IMR-90 (cell line): ENCODE measurements around the gene FLT1.

ENCODE experiments used
- CEBPB ChIP-seq: IDR thresholded peaks from 2 replicates; pipeline ENCODE4 v1.6.1; 2012; ENCODE audit warnings: low read depth, low read length, improper control_type of control experiment
- CHD1 ChIP-seq: IDR thresholded peaks from 2 replicates; pipeline ENCODE4 v1.6.1; 2012; ENCODE audit warnings: low read depth, low read length, improper control_type of control experiment
- CTCF ChIP-seq: conservative IDR thresholded peaks from 2 replicates; pipeline ENCODE4 v1.5.1; 2012; ENCODE audit warnings: mild to moderate bottlenecking, low read depth, low read length, improper control_type of control experiment
- FOS ChIP-seq: fragments of 150-350 bp; IDR thresholded peaks from 2 replicates; pipeline ENCODE4 v1.6.1; 2016; ENCODE audit warnings: low read depth, low read length
- MAZ ChIP-seq: IDR thresholded peaks from 2 replicates; pipeline ENCODE4 v1.6.1; 2012; ENCODE audit warnings: low read depth, mild to moderate bottlenecking, low read length, improper control_type of control experiment, moderate library complexity, borderline replicate concordance
- MXI1 ChIP-seq: IDR thresholded peaks from 2 replicates; pipeline ENCODE4 v1.6.1; 2012; ENCODE audit warnings: low read depth, mild to moderate bottlenecking, low read length, moderate library complexity, borderline replicate concordance
- POLR2A ChIP-seq: IDR thresholded peaks from 2 replicates; pipeline ENCODE4 v1.6.1; 2012; ENCODE audit warnings: mild to moderate bottlenecking, low read depth, low read length
- RAD21 ChIP-seq: IDR thresholded peaks from 2 replicates; pipeline ENCODE4 v1.6.1; 2012; ENCODE audit warnings: low read length, improper control_type of control experiment
- RFX5 ChIP-seq: IDR thresholded peaks from 2 replicates; pipeline ENCODE4 v1.8.0; 2012; ENCODE audit warnings: low read depth, mild to moderate bottlenecking, low read length, moderate library complexity
- SMC3 ChIP-seq: fragments of 150-350 bp; IDR thresholded peaks from 2 replicates; pipeline ENCODE4 v1.6.1; 2016; ENCODE audit warnings: low read depth, mild to moderate bottlenecking, antibody characterized with exemption, low read length, moderate library complexity

GRCh38 chr13:28258417-28258816 is 236.5 kb downstream of the FLT1 start:
- TF ChIP-seq CTCF (no peak), RAD21 (no peak), SMC3 (no peak), POLR2A (no peak), CEBPB (no peak), MXI1 (no peak), MAZ (no peak), CHD1 (no peak), FOS (no peak), RFX5 (no peak)
